HepG2 (cell line): ENCODE data around the gene HDGFL2. TPM values are rescaled to one million over a fixed set of nuclear protein-coding genes. Genes with fewer than 3 reads are reported as not detected.
A peak's percentile ranks its signal among the peaks of the same experiment; 100 is the strongest.

ENCODE experiments used
- ATAC-seq: fragments of 200-7000 bp; cut with Tn5 transposase; 3 replicates; pipeline ENCODE4 v1.9.1; 2020; ENCODE audit warnings: mild to moderate bottlenecking, moderate library complexity
- BruUV-seq: library from RNA; stranded (reverse); fragments of 400-500 nt; replicated peaks from 2 replicates; lab custom pipeline; 2021; lab: Mats Ljungman, UMichigan
- CTCF ChIA-PET: fragments of 300-600 bp; formaldehyde crosslinking; extraction: SDS; loops from one replicate; lab custom pipeline; 2021; ENCODE audit warnings: low total read pairs, inconsistent platforms, low intra/inter-chr PET ratio; lab: Yijun Ruan, JAX
- POLR2A ChIA-PET: fragments of 350-600 bp; sonication (Branson Sonifier 250); formaldehyde crosslinking; loops from one replicate; lab custom pipeline; 2020; ENCODE audit warnings: antibody characterized with exemption, inconsistent platforms; lab: Yijun Ruan, JAX
- DNase-seq: peaks from one replicate; pipeline ENCODE4 v3.0.0-alpha.2; 2015; ENCODE audit warnings: low spot score
- FAIRE-seq: peaks from 3 replicates; lab custom pipeline; 2011; peaks lifted over from hg19 to GRCh38; lab: Jason Lieb, UNC
- H2AFZ ChIP-seq: one replicate; pipeline ENCODE4 v1.6.1; 2011; ENCODE audit warnings: low read length, inconsistent platforms
- H3K27ac ChIP-seq: fragments of 300-600 bp; 3 replicates; pipeline ENCODE4 v1.8.0; 2011; ENCODE audit warnings: mixed run types, mild to moderate bottlenecking, mixed read lengths, low read length, inconsistent platforms; ENCODE audit not compliant: insufficient read depth; ENCODE audit errors: extremely low read length
- H3K27me3 ChIP-seq, 2 experiments: fragments of 200-600 bp in 1 of 2; 2 replicates in 1 of 2; 3 replicates in 1 of 2; pipeline versions ENCODE4 v1.6.0 to v1.8.0; 2011; ENCODE audit warnings: low read length in 2 of 2, mild to moderate bottlenecking in 2 of 2, moderate library complexity in 2 of 2, inconsistent platforms in 1 of 2; ENCODE audit not compliant: insufficient read depth in 2 of 2, control insufficient read depth in 1 of 2
- H3K36me3 ChIP-seq, 2 experiments: fragments of 200-600 bp in 1 of 2; replicated peaks in 1 of 2; 2 replicates in 1 of 2; 3 replicates in 1 of 2; pipeline versions ENCODE4 v1.5.1 to v1.8.0; 2011; ENCODE audit warnings: low read length in 2 of 2, inconsistent platforms in 1 of 2; ENCODE audit not compliant: insufficient read depth in 2 of 2, control insufficient read depth in 1 of 2
- H3K4me1 ChIP-seq: 2 replicates; pipeline ENCODE4 v1.5.1; 2012; ENCODE audit warnings: low read length, inconsistent platforms; ENCODE audit not compliant: insufficient read depth
- H3K4me2 ChIP-seq: 2 replicates; pipeline ENCODE4 v1.6.0; 2011; ENCODE audit warnings: low read depth, low read length, inconsistent platforms
- H3K4me3 ChIP-seq, 3 experiments: fragments of 200-600 bp in 1 of 3; sonication (generic), shearing (Covaris generic) in 1 of 3; replicated peaks in 1 of 3; 2 replicates each; pipeline ENCODE4 v1.5.1; 2011 to 2016; ENCODE audit warnings: low read length in 3 of 3, inconsistent platforms in 2 of 3, low read depth in 2 of 3, mild to moderate bottlenecking in 2 of 3, control low read depth in 1 of 3, mixed read lengths in 1 of 3; ENCODE audit not compliant: insufficient read depth in 1 of 3
- H3K79me2 ChIP-seq: one replicate; pipeline ENCODE4 v1.6.1; 2011; ENCODE audit warnings: low read length, inconsistent platforms; ENCODE audit not compliant: insufficient read depth
- H3K9ac ChIP-seq: 2 replicates; pipeline ENCODE4 v1.6.0; 2011; ENCODE audit warnings: mild to moderate bottlenecking, low read depth, low read length, inconsistent platforms; ENCODE audit not compliant: insufficient read depth
- H3K9me3 ChIP-seq: 2 replicates; pipeline ENCODE4 v1.5.1; 2012; ENCODE audit warnings: mild to moderate bottlenecking, low read length
- H4K20me1 ChIP-seq: 2 replicates; pipeline ENCODE4 v1.6.0; 2011; ENCODE audit warnings: inconsistent platforms, mild to moderate bottlenecking, low read length, moderate library complexity; ENCODE audit not compliant: insufficient read depth
- BHLHE40 ChIP-seq: IDR thresholded peaks from 2 replicates; pipeline ENCODE4 v1.6.1; 2011; ENCODE audit warnings: low read length, improper control_type of control experiment
- ELF3 ChIP-seq: IDR thresholded peaks from 2 replicates; pipeline ENCODE4 v1.6.1; 2016; ENCODE audit warnings: missing genetic modification reagents, missing compliant biosample characterization
- FOSL2 ChIP-seq: sonication (generic); formaldehyde crosslinking; IDR thresholded peaks from 2 replicates; pipeline ENCODE4 v1.4.0; 2020; ENCODE audit warnings: missing genetic modification reagents
- FOXC1 ChIP-seq: sonication (generic); formaldehyde crosslinking; IDR thresholded peaks from 2 replicates; pipeline ENCODE4 v1.8.0; 2022; ENCODE audit warnings: mild to moderate bottlenecking, missing genetic modification reagents, borderline replicate concordance
- HNRNPUL1 ChIP-seq: fragments of 200-400 bp; formaldehyde crosslinking; IDR thresholded peaks from 2 replicates; pipeline ENCODE4 v1.6.1; 2017; ENCODE audit warnings: low read depth, mild to moderate bottlenecking, low read length, moderate library complexity
- KLF13 ChIP-seq: sonication (generic); formaldehyde crosslinking; IDR thresholded peaks from 2 replicates; pipeline ENCODE4 v1.4.0; 2020; ENCODE audit warnings: mild to moderate bottlenecking, missing genetic modification reagents
- MAX ChIP-seq: IDR thresholded peaks from 2 replicates; pipeline ENCODE4 v1.6.1; 2012; ENCODE audit warnings: inconsistent platforms
- MIER2 ChIP-seq: IDR thresholded peaks from 2 replicates; pipeline ENCODE4 v1.6.1; 2016; ENCODE audit warnings: missing biosample characterization, missing genetic modification reagents
- SMC3 ChIP-seq: IDR thresholded peaks from 2 replicates; pipeline ENCODE4 v1.6.1; 2011; ENCODE audit warnings: low read length, improper control_type of control experiment
- SOX5 ChIP-seq: IDR thresholded peaks from 2 replicates; pipeline ENCODE4 v1.6.1; 2016; ENCODE audit warnings: borderline replicate concordance
- ZNF460 ChIP-seq: sonication (generic); formaldehyde crosslinking; IDR thresholded peaks from 2 replicates; pipeline ENCODE4 v1.5.1; 2020; ENCODE audit warnings: missing genetic modification reagents, mild to moderate bottlenecking, borderline replicate concordance
- ZNF574 ChIP-seq: sonication (generic); formaldehyde crosslinking; IDR thresholded peaks from 2 replicates; pipeline ENCODE4 v1.4.0; 2020; ENCODE audit warnings: missing genetic modification reagents
- ZNF605 ChIP-seq: sonication (generic); formaldehyde crosslinking; IDR thresholded peaks from 2 replicates; pipeline ENCODE4 v1.8.0; 2022; ENCODE audit warnings: mild to moderate bottlenecking, missing genetic modification reagents
- ZNF709 ChIP-seq: sonication (generic); formaldehyde crosslinking; IDR thresholded peaks from 2 replicates; pipeline ENCODE4 v1.5.0; 2020; ENCODE audit warnings: mild to moderate bottlenecking, missing genetic modification reagents
- ZSCAN21 ChIP-seq: sonication (generic); formaldehyde crosslinking; IDR thresholded peaks from 2 replicates; pipeline ENCODE4 v1.8.0; 2022; ENCODE audit warnings: mild to moderate bottlenecking, missing genetic modification reagents, moderate library complexity, borderline replicate concordance
- WGBS: methylation state at CpG from one replicate; pipeline ENCODE4 v1.1.6; 2017; ENCODE audit warnings: low lambda C conversion rate; 5-methylcytosine and 5-hydroxymethylcytosine counted together
- in situ Hi-C: cut with HindIII; loops from 2 replicates; pipeline ENCODE4 v1.10.0; 2017; ENCODE audit warnings: low pct_unique_long_range_greater_than_20kb; ENCODE audit not compliant: extremely low pct_ligation_motif_present
- intact Hi-C: fragments of 100-400 bp; cut with micrococcal nuclease; formaldehyde crosslinking; loops from one replicate; pipeline ENCODE4 v1.10.0; 2022; ENCODE audit not compliant: unreplicated experiment
- polyA plus RNA-seq, 8 experiments: library from polyadenylated mRNA; depleted of rRNA in 3 of 8; stranded (reverse) in 7 of 8; unstranded in 1 of 8; fragments of >200 nt; fragmentation: Illumina TruSeq in 4 of 8; extraction: Trizol in 4 of 8; gene quantifications; 2 replicates each; pipeline versions ENCODE4 v1.2.1 to v1.2.3, GENCODE V29; 2011 to 2016; ENCODE audit warnings: low read depth in 4 of 8, missing spikeins in 1 of 8, mixed read lengths in 1 of 8; ENCODE audit not compliant: insufficient read depth in 1 of 8
- total RNA-seq, 5 experiments: library from RNA; depleted of rRNA; stranded (reverse); fragments of >200 nt; fragmentation: Illumina TruSeq; extraction: Trizol; gene quantifications; 2 replicates each; pipeline ENCODE4 v1.2.3, GENCODE V29; 2016; ENCODE audit warnings: low read depth in 1 of 5

Gene HDGFL2
- total and polyA plus RNA-seq, 2 of the 13 experiments (the other 11 are each of a cell fraction or from before 2014, with no cell fraction given) = 20.0 to 51.1 TPM

GRCh38 chr19:4541114-4541805, 69.2 kb downstream of the HDGFL2 start:
- FAIRE-seq = no peak
- Histone ChIP-seq H3K79me2 (peaks cover 5% of the 10 kb centered on the region), H3K27me3 (no peaks in the 10 kb centered on the region), H3K9me3 (no peaks in the 10 kb centered on the region), H3K4me2 (peak overlapping the region; percentile 81; the same call in 1 of the 2 replicates), H2AFZ (no peak overlapping the region), H3K4me3 (no peak overlapping the region), H3K27ac (peak overlapping the region; percentile 61), H4K20me1 (no peaks in the 10 kb centered on the region), H3K9ac (no peak overlapping the region; the same call in 1 of the 2 replicates), H3K4me1 (peaks cover 56% of the 10 kb centered on the region), H3K36me3 (peaks cover 0 to 1% of the 10 kb centered on the region in 2 experiments; a peak in 1 of 5 replicates)
- 0 out of 3 replicates have a peak, but pooled peaks have one; percentile 2 for ATAC-seq
- ChIA-PET CTCF (no interaction called here), POLR2A (interaction anchor here (1.3 to 2.0 kb wide), 2 partner anchors 95 to 199 kb away, joined by 3 to 5 read pairs; partner anchors contain the start of gene MPND)
- intact Hi-C loops (no loop called here), in situ Hi-C loops (no loop called here)
- DNase-seq = no peak
- 36% methylated on average over 12 of the region's 12 CpGs for WGBS
- BruUV-seq = no TSS peak
- TF ChIP-seq SOX5 (CRISPR knock-in tag) (0 out of 2 replicates have a peak, but pooled peaks have one; percentile 13), ZNF460 (CRISPR knock-in tag) (peak; percentile 94), SMC3 (no peak), BHLHE40 (peak; percentile 90), KLF13 (CRISPR knock-in tag) (no peak), MAX (0 out of 2 replicates have a peak, but pooled peaks have one; percentile 13), ZNF605 (CRISPR knock-in tag) (0 out of 2 replicates have a peak, but pooled peaks have one; percentile 29), ZNF709 (CRISPR knock-in tag) (no peak), HNRNPUL1 (no peak), ZNF574 (CRISPR knock-in tag) (peak; percentile 43), FOSL2 (CRISPR knock-in tag) (no peak; the same call in 1 of the 2 replicates), ELF3 (CRISPR knock-in tag) (0 out of 2 replicates have a peak, but pooled peaks have one; percentile 18), FOXC1 (CRISPR knock-in tag) (no peak), ZSCAN21 (CRISPR knock-in tag) (no peak), MIER2 (CRISPR knock-in tag) (no peak)
